ENCODE results near the gene SHANK3.

The SHANK3 gene

DNA sequence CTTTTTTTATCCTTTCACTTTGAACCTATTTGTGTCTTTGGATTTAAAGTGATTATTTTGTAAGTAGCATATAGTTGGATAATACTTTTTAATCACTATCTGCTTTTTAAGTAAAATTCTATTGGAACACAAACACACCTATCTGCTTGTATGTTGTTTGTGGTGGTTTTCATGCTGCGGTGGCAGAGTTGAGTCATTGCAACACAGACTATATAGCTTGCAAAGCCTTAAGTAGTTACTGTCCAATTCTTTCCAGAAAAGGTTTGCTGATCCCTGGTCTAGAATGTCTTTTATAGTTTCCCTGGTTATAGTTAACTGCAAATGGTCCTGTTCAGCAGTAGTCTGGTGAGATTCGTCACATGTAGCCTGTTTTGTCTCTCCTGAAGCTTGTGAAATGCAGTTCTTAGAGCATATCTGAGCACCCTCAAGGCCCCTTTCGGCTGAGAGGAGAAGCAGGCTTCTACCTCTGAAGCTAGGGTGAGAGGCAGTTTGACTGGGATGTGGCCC lies 21.5 kb downstream of the SHANK3 start:
- no peaks in the 10 kb centered on the region for H3K36me3 ChIP-seq (ENCODE audit: control insufficient read depth, insufficient read depth, low read length)
- H3K4me1 ChIP-seq (ENCODE audit: control insufficient read depth, insufficient read depth, low read length): no peaks in the 10 kb centered on the region
- no peak overlapping the region for H3K27ac ChIP-seq (ENCODE audit: low read depth, low read length)

DNA sequence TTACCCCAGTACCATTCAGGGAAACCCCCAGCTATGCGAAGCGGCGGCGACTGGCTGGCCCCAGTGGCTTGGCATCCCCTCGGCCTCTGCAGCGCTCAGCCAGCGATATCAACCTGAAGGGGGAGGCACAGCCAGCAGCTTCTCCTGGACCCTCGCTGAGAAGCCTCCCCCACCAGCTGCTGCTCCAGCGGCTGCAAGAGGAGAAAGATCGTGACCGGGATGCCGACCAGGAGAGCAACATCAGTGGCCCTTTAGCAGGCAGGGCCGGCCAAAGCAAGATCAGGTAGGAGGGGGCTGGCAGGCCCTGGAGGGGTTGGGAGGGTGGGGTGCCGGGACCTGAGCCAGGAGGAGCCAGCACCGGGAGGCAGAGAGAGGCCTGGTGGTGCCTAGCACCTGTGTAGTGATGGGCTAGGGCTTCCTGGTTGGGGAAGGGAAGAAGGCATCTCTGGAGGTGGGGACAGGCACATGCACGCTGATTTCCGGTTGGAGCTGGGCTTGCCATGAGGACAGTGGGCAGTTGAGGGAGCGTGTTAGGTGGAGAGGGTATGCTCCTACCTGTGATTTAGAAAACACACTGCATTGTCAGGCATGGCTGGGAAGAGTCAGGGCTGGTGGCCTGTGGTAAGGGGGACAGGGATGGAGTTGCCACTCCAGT lies 22.3 kb downstream of the SHANK3 start:
- H3K36me3 ChIP-seq (ENCODE audit: control insufficient read depth, insufficient read depth, low read length): no peaks in the 10 kb centered on the region
- no peak overlapping the region for H3K4me3 ChIP-seq (ENCODE audit: low read depth, low read length)
- H3K27ac ChIP-seq (ENCODE audit: low read depth, low read length): no peak overlapping the region
- no peaks in the 10 kb centered on the region for H3K9me3 ChIP-seq (ENCODE audit: control insufficient read depth, insufficient read depth, low read length)
- no peaks in the 10 kb centered on the region for H3K4me1 ChIP-seq (ENCODE audit: control insufficient read depth, insufficient read depth, low read length)
- H3K9ac ChIP-seq (ENCODE audit: low read depth, low read length): no peak overlapping the region
- peaks cover 20% of the 10 kb centered on the region for H3K27me3 ChIP-seq (ENCODE audit: control insufficient read depth, insufficient read depth, low read length)

More for the DNA sequence above, 21.5 kb downstream of the SHANK3 start:
- Histone ChIP-seq H3K4me3 (ENCODE audit: low read depth, low read length) (no peak overlapping the region), H3K9me3 (ENCODE audit: control insufficient read depth, insufficient read depth, low read length) (no peaks in the 10 kb centered on the region), H3K9ac (ENCODE audit: low read depth, low read length) (no peak overlapping the region), H3K27me3 (ENCODE audit: control insufficient read depth, insufficient read depth, low read length) (peaks cover 19% of the 10 kb centered on the region)

DNA sequence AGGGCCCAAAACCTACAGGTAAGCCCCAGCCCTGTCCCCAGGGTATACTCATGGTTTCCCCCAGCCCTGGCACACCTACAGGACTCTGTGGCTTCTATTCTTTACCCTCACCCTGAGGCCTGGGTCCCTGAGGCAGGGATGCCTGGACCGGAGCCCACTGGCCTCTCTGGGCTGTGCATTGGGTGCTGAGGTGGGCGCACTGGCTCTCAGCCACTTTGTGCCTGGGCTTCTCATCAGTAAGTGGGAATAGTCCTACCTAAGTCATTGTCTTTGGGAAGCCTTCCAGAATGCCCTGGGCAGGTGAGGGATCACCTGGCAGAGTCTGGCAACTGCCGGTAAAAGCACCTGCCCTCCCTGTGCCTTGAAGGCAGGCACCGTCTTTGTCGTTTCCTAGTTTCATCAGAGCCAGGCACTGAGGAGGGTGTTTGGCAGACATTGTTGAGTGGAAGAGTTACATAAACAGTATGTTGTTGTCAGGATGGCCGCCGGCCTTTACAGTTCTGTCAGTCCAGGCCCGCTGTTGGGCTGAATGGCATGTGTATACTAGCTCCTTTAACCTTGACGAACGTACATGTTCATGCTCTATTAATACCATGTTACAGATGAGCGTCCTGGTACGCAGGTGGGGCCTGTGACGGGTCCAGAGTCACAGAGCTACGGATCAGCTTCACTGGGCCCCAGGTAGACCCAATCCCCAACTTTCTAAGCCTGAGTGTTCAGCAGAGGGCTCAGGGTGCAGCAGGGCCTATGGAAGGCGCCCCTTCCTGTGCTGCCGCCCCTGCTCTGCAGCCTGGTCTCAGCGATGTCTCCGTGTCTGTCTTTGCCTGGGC lies 23.0 kb downstream of the SHANK3 start:
- H3K27me3 ChIP-seq (ENCODE audit: control insufficient read depth, insufficient read depth, low read length): peaks cover 20% of the 10 kb centered on the region
- no peak overlapping the region for H3K27ac ChIP-seq (ENCODE audit: low read depth, low read length)
- no peaks in the 10 kb centered on the region for H3K36me3 ChIP-seq (ENCODE audit: control insufficient read depth, insufficient read depth, low read length)

DNA sequence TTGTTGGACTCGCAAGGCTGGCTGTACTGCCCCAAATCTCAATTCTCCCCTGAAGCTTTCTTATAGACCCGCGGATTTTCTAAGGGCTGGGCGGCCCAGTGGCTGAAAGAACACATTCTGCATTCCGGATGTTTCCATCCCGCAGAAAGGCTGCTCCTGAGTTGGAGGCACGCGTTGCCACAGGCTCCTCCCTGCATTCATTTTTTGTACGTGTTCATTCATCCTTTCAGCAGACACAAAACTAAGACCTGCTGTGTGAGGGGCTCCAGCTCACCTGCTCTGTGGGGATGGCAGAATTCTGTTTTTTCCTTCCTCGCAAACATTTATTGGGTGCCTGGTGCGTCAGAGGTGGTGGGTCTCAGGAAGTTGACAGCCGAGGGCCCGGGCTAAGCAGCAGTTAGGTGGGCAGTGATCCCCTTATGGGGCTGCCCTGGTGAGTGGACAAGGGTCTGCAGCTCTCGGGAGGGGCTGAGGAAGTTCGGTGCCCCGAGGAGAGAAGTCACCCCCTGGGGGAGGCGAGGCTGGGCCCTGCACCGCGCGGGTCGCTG lies 23.7 kb downstream of the SHANK3 start:
- no peaks in the 10 kb centered on the region for H3K36me3 ChIP-seq (ENCODE audit: control insufficient read depth, insufficient read depth, low read length)
- no peak overlapping the region for H3K27ac ChIP-seq (ENCODE audit: low read depth, low read length)
- no peaks in the 10 kb centered on the region for H3K4me1 ChIP-seq (ENCODE audit: control insufficient read depth, insufficient read depth, low read length)
- peak overlapping the region; percentile 42; the same call in 1 of the 2 replicates for H3K4me3 ChIP-seq (ENCODE audit: low read depth, low read length)
- no peak overlapping the region for H3K9ac ChIP-seq (ENCODE audit: low read depth, low read length)
- peaks cover 20% of the 10 kb centered on the region for H3K27me3 ChIP-seq (ENCODE audit: control insufficient read depth, insufficient read depth, low read length)
- H3K9me3 ChIP-seq (ENCODE audit: control insufficient read depth, insufficient read depth, low read length): no peaks in the 10 kb centered on the region

More for the DNA sequence above, 23.0 kb downstream of the SHANK3 start:
- Histone ChIP-seq H3K4me3 (ENCODE audit: low read depth, low read length) (no peak overlapping the region), H3K9me3 (ENCODE audit: control insufficient read depth, insufficient read depth, low read length) (no peaks in the 10 kb centered on the region), H3K9ac (ENCODE audit: low read depth, low read length) (no peak overlapping the region), H3K4me1 (ENCODE audit: control insufficient read depth, insufficient read depth, low read length) (no peaks in the 10 kb centered on the region)

DNA sequence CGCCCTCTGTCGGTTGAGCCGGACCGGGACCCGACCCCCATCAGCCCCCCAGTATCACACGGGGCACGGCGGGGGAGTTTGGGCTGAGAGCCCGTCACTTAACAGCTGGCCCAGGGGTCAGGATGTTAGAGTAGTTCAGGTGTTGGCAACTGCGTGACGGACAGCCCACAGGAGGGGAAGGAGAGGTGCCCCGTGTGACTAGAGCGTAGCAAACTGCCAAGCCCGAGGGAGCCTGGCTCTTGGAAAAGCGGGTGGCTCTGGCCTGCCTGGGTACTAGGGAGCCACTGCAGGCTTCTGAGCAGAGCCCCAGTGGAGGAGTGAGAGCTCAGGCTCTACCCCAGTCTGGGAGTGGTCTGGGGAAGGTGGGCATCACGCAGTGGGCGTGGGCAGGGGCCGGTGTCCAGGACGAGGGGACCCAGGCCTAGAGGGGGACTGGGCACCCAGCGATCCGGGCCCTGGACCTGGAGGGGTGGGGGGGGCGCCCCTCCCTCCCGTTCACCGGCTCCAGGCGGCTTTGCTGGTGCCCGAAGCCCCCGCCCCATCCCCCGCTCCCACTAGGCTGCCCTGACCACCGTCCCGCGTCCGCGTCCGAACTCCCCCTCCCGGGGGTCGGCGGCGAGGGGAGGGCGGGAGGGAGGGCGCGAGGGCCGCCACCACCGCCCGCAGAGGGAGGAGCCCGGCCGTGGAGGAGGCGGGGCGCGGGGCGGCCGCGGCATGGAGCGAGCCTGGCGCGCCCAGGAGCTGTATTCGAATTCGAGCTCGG lies 24.4 kb downstream of the SHANK3 start:
- Histone ChIP-seq H3K36me3 (ENCODE audit: control insufficient read depth, insufficient read depth, low read length) (no peaks in the 10 kb centered on the region), H3K9me3 (ENCODE audit: control insufficient read depth, insufficient read depth, low read length) (no peaks in the 10 kb centered on the region), H3K27me3 (ENCODE audit: control insufficient read depth, insufficient read depth, low read length) (peaks cover 20% of the 10 kb centered on the region), H3K4me1 (ENCODE audit: control insufficient read depth, insufficient read depth, low read length) (no peaks in the 10 kb centered on the region), H3K27ac (ENCODE audit: low read depth, low read length) (no peak overlapping the region), H3K4me3 (ENCODE audit: low read depth, low read length) (peak overlapping the region; percentile 42), H3K9ac (ENCODE audit: low read depth, low read length) (no peak overlapping the region)

DNA sequence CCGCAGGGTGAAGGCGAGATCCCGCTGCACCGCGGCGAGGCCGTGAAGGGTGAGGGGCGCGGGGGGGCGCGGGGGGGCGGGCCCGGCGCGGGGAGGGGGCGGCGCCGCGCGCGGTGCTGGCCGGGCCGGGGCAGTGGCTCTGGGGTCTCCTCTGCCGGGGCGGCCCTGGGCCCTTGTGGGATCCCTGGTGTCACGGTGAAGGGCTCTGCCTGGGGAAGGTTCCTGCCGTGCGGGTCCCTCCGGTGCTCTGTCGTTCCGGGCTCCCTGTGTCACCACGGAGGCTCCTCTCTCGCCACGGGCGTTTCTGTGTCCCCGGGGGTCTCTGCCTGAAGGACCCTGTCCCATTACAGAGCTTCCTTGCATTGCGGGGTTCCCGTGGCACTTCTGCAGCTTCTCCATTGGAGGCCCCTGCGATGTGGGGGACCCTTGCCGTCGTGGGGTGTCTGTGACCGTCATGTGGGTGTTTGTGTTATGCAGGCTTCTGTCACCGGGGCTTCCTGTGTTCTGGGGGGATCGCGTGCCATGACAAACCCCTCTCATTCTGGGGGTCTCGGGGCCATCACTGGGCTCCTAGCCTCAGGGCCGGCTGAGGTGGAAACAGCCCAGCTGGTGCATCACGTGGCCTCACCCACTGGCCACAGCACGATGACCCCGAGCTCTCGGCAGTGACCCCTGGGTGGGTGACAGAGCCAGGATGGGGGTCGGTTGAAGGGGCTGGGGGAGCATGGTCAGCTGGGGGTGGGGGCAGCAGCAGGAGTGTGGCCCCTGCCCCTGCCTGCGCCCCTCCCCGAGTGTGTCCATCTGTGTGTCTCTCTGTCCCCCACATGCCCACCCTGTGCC lies 25.3 kb downstream of the SHANK3 start:
- Histone ChIP-seq H3K9ac (ENCODE audit: low read depth, low read length) (no peak overlapping the region), H3K27me3 (ENCODE audit: control insufficient read depth, insufficient read depth, low read length) (peaks cover 20% of the 10 kb centered on the region), H3K4me1 (ENCODE audit: control insufficient read depth, insufficient read depth, low read length) (no peaks in the 10 kb centered on the region), H3K36me3 (ENCODE audit: control insufficient read depth, insufficient read depth, low read length) (no peaks in the 10 kb centered on the region), H3K4me3 (ENCODE audit: low read depth, low read length) (peak overlapping the region; percentile 27; the same call in 1 of the 2 replicates), H3K9me3 (ENCODE audit: control insufficient read depth, insufficient read depth, low read length) (no peaks in the 10 kb centered on the region), H3K27ac (ENCODE audit: low read depth, low read length) (no peak overlapping the region)

DNA sequence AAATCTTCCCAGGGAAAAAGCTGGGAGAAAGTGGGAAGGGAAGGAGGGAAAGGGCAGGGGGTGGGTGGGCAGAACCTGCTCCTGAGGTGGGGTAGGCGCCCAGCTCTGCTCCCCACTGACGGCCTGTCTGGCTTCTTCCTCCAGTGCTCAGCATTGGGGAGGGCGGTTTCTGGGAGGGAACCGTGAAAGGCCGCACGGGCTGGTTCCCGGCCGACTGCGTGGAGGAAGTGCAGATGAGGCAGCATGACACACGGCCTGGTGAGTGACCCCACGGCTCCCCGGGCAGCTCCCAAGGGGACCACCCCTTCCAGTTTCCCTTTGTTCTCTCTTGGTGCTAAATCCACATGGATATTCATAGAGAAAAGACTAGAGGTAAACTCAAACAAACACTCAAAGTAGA lies 25.9 kb downstream of the SHANK3 start:
- Histone ChIP-seq H3K27ac (ENCODE audit: low read depth, low read length) (no peak overlapping the region), H3K4me3 (ENCODE audit: low read depth, low read length) (no peak overlapping the region), H3K9me3 (ENCODE audit: control insufficient read depth, insufficient read depth, low read length) (no peaks in the 10 kb centered on the region), H3K9ac (ENCODE audit: low read depth, low read length) (no peak overlapping the region), H3K27me3 (ENCODE audit: control insufficient read depth, insufficient read depth, low read length) (peaks cover 20% of the 10 kb centered on the region), H3K36me3 (ENCODE audit: control insufficient read depth, insufficient read depth, low read length) (no peaks in the 10 kb centered on the region), H3K4me1 (ENCODE audit: control insufficient read depth, insufficient read depth, low read length) (no peaks in the 10 kb centered on the region)

DNA sequence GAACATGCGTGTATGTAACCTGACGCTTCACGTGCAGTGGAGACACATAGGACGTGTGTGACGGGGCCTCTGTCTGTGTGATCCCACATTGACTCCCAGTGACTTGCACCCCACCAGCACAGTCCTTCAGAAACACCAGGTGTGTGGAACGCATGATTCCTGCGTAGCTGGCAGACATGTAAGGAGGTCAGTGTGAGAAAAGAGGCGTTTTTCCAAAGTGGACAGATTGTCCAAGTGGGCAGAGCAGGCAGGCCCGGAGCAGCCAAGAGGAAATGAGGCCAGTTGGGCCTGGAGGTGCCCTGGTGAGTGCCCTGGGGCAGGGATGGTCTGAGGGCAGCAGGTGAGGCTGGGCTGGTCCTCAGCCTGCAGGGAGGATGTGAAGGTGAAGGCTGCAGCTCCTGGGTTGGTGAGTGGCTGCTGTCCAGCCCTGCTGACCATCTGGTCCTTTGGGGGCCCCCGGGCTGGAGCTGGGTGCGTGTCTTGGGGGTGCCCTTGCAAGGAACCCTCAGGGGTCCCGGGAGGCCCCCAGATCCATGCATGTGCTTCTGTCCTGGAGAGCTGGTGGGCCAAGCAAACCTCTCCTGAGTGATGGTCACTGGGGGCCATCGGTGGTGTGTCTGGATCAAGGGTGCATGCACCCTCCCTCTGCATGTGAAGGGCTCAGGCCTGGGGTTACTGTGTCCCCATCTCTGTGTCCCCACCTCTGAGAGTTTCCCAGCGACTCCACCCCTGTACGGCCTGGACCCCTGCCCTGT lies 26.6 kb downstream of the SHANK3 start:
- peaks cover 20% of the 10 kb centered on the region for H3K27me3 ChIP-seq (ENCODE audit: control insufficient read depth, insufficient read depth, low read length)
- no peaks in the 10 kb centered on the region for H3K9me3 ChIP-seq (ENCODE audit: control insufficient read depth, insufficient read depth, low read length)
- no peaks in the 10 kb centered on the region for H3K4me1 ChIP-seq (ENCODE audit: control insufficient read depth, insufficient read depth, low read length)
- no peaks in the 10 kb centered on the region for H3K36me3 ChIP-seq (ENCODE audit: control insufficient read depth, insufficient read depth, low read length)
- H3K27ac ChIP-seq (ENCODE audit: low read depth, low read length): no peak overlapping the region
- H3K9ac ChIP-seq (ENCODE audit: low read depth, low read length): no peak overlapping the region
- no peak overlapping the region for H3K4me3 ChIP-seq (ENCODE audit: low read depth, low read length)

DNA sequence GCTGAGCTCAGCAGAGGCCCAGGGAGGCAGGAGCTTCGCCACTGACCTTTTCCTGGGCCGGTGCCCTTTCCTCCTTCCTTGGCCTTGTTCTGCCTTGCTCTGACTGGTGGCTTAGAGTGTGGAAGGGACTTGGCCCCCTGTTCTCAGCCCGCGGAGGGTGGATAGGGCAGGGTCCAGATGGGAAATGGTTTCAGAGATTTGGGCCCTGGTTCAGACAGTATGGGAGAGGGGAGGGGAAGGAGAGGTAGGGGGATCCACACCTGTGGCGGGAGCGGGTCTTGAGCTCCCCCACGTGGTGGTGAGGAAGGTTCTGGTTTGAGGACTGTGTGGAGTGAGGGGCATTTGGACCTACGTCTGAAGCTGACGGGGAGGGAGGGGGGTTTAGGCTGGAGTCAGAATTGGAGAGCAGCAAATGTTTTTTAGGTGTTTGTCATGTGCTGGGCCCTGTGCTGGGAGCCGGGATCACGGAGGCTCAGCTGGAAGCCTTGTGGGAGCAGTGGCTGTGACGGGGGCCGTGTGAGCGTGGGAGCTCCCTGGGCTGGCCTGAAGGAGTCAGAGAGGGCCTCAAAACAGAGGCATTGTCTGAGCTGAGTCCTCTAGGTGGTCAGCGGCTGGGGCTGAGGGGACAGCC lies 27.2 kb downstream of the SHANK3 start:
- Histone ChIP-seq H3K27ac (ENCODE audit: low read depth, low read length) (no peak overlapping the region), H3K4me1 (ENCODE audit: control insufficient read depth, insufficient read depth, low read length) (peaks cover 2% of the 10 kb centered on the region; the same call in 1 of the 2 replicates), H3K9me3 (ENCODE audit: control insufficient read depth, insufficient read depth, low read length) (no peaks in the 10 kb centered on the region), H3K4me3 (ENCODE audit: low read depth, low read length) (no peak overlapping the region), H3K36me3 (ENCODE audit: control insufficient read depth, insufficient read depth, low read length) (no peaks in the 10 kb centered on the region), H3K9ac (ENCODE audit: low read depth, low read length) (no peak overlapping the region), H3K27me3 (ENCODE audit: control insufficient read depth, insufficient read depth, low read length) (peaks cover 20% of the 10 kb centered on the region)
